HEK293 (cell line): ENCODE measurements around the gene EDAR.

ENCODE experiments used
- CTCF ChIA-PET: fragments of 350-600 bp; formaldehyde crosslinking; extraction: SDS; loops from one replicate; lab custom pipeline; 2021; ENCODE audit warnings: antibody characterized with exemption; lab: Yijun Ruan, JAX
- POLR2A ChIA-PET: fragments of 300-600 bp; formaldehyde crosslinking; extraction: SDS; loops from one replicate; lab custom pipeline; 2020; ENCODE audit warnings: antibody characterized with exemption, inconsistent platforms; lab: Yijun Ruan, JAX
- H3K27ac ChIP-seq: fragments of 200-500 bp; sonication (Bioruptor generic); 2 replicates; pipeline ENCODE4 v1.5.1; 2014; ENCODE audit warnings: low read depth, low read length, control low read depth, inconsistent platforms; ENCODE audit errors: extremely low read depth
- H3K36me3 ChIP-seq, 2 experiments: fragments of 200-500 bp in 1 of 2; sonication (Bioruptor generic) in 1 of 2; 1 replicate in 1 of 2; 2 replicates in 1 of 2; pipeline ENCODE4 v1.5.1; 2014 to 2017; ENCODE audit warnings: inconsistent platforms in 2 of 2, low read length in 2 of 2; ENCODE audit not compliant: control insufficient read depth in 2 of 2, insufficient read depth in 1 of 2
- H3K4me1 ChIP-seq: fragments of 200-500 bp; sonication (Bioruptor generic); 2 replicates; pipeline ENCODE4 v1.5.1; 2014; ENCODE audit warnings: mild to moderate bottlenecking, low read length, inconsistent platforms; ENCODE audit not compliant: control insufficient read depth, insufficient read depth
- H3K4me3 ChIP-seq: 2 replicates; pipeline ENCODE4 v1.5.1; 2011; ENCODE audit warnings: low read depth, mild to moderate bottlenecking, control low read depth, low read length, moderate library complexity
- H3K9me3 ChIP-seq: fragments of 200-500 bp; sonication (Bioruptor generic); 2 replicates; pipeline ENCODE4 v1.5.1; 2014; ENCODE audit warnings: low read depth, low read length, inconsistent platforms; ENCODE audit not compliant: control insufficient read depth, insufficient read depth
- GLIS2 ChIP-seq: fragments of 450-650 bp; formaldehyde crosslinking; IDR thresholded peaks from 2 replicates; pipeline ENCODE4 v1.5.1; 2016; ENCODE audit warnings: missing biosample characterization, missing genetic modification characterization
- IKZF3 ChIP-seq: fragments of 450-650 bp; IDR thresholded peaks from 2 replicates; pipeline ENCODE4 v1.5.0; 2018; ENCODE audit warnings: missing biosample characterization, mild to moderate bottlenecking, missing genetic modification characterization, moderate library complexity
- RBAK ChIP-seq: fragments of 450-650 bp; formaldehyde crosslinking; IDR thresholded peaks from 2 replicates; pipeline ENCODE4 v1.5.1; 2016; ENCODE audit warnings: missing biosample characterization, missing genetic modification characterization
- ZBTB48 ChIP-seq: fragments of 450-650 bp; formaldehyde crosslinking; IDR thresholded peaks from 2 replicates; pipeline ENCODE4 v1.5.1; 2016; ENCODE audit warnings: missing biosample characterization, missing genetic modification characterization
- ZNF24 ChIP-seq: fragments of 450-650 bp; formaldehyde crosslinking; IDR thresholded peaks from 2 replicates; pipeline ENCODE4 v1.5.1; 2016; ENCODE audit warnings: missing biosample characterization, missing genetic modification characterization
- ZNF341 ChIP-seq: fragments of 450-650 bp; formaldehyde crosslinking; IDR thresholded peaks from 2 replicates; pipeline ENCODE4; 2016; ENCODE audit warnings: low read depth, missing biosample characterization, missing genetic modification characterization
- ZNF514 ChIP-seq: fragments of 450-650 bp; formaldehyde crosslinking; IDR thresholded peaks from 2 replicates; pipeline ENCODE4 v1.5.1; 2016; ENCODE audit warnings: missing biosample characterization, missing genetic modification characterization
- ZNF530 ChIP-seq: fragments of 450-650 bp; formaldehyde crosslinking; IDR thresholded peaks from 2 replicates; pipeline ENCODE4 v1.5.1; 2016; ENCODE audit warnings: low read depth, missing biosample characterization, missing genetic modification characterization
- ZNF747 ChIP-seq: fragments of 450-650 bp; formaldehyde crosslinking; IDR thresholded peaks from 2 replicates; pipeline ENCODE4 v1.5.1; 2016; ENCODE audit warnings: missing biosample characterization, missing genetic modification characterization
- ZNF830 ChIP-seq: fragments of 450-650 bp; IDR thresholded peaks from 2 replicates; pipeline ENCODE4 v1.5.0; 2018; ENCODE audit warnings: missing biosample characterization, missing genetic modification characterization, low read depth, mild to moderate bottlenecking, moderate library complexity
- TF ChIP-seq, protein P1 (sequence below): fragments of 450-650 bp; formaldehyde crosslinking; IDR thresholded peaks from 2 replicates; pipeline ENCODE4 v1.5.1; 2016; ENCODE audit warnings: missing biosample characterization, missing genetic modification characterization
- TF ChIP-seq, protein P2 (sequence below): fragments of 450-650 bp; formaldehyde crosslinking; IDR thresholded peaks from 2 replicates; pipeline ENCODE4 v1.5.1; 2016; ENCODE audit warnings: missing biosample characterization, missing genetic modification characterization
- TF ChIP-seq, protein P3 (sequence below): fragments of 450-650 bp; formaldehyde crosslinking; IDR thresholded peaks from 2 replicates; pipeline ENCODE4 v1.5.1; 2016; ENCODE audit warnings: missing biosample characterization, missing genetic modification characterization
- TF ChIP-seq, protein P4 (sequence below): fragments of 450-650 bp; formaldehyde crosslinking; IDR thresholded peaks from 2 replicates; pipeline ENCODE4 v1.5.1; 2016; ENCODE audit warnings: missing biosample characterization, missing genetic modification characterization
- TF ChIP-seq, protein P5 (sequence below): fragments of 450-650 bp; formaldehyde crosslinking; IDR thresholded peaks from 2 replicates; pipeline ENCODE4 v1.5.1; 2017; ENCODE audit warnings: missing biosample characterization, mild to moderate bottlenecking, missing genetic modification characterization, moderate library complexity

The EDAR gene

DNA sequence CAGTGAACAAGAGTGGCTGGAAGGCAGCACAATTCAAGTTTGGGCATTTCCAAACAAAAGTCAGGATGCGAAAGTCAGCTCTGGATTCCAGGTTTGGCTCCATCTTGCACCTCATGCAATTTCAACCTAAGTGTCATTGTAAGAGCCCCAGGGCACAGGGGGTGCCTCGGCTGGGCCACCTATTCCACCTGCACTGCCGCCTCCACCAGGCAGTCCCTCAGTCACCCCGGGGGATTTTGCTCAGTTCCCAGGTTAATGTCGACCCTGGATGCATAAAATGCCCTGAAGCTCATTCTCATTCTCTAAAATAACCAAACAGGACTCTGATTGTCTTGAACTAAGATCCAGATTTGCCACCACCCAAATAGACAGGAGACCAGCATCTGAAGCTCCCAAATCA, 77.6 kb downstream of the EDAR start:
- TF ChIP-seq ZNF514 (tag by site-specific recombination) = no peak
- TF ChIP-seq GLIS2 (tag by site-specific recombination) = no peak
- TF ChIP-seq, protein P1, sequence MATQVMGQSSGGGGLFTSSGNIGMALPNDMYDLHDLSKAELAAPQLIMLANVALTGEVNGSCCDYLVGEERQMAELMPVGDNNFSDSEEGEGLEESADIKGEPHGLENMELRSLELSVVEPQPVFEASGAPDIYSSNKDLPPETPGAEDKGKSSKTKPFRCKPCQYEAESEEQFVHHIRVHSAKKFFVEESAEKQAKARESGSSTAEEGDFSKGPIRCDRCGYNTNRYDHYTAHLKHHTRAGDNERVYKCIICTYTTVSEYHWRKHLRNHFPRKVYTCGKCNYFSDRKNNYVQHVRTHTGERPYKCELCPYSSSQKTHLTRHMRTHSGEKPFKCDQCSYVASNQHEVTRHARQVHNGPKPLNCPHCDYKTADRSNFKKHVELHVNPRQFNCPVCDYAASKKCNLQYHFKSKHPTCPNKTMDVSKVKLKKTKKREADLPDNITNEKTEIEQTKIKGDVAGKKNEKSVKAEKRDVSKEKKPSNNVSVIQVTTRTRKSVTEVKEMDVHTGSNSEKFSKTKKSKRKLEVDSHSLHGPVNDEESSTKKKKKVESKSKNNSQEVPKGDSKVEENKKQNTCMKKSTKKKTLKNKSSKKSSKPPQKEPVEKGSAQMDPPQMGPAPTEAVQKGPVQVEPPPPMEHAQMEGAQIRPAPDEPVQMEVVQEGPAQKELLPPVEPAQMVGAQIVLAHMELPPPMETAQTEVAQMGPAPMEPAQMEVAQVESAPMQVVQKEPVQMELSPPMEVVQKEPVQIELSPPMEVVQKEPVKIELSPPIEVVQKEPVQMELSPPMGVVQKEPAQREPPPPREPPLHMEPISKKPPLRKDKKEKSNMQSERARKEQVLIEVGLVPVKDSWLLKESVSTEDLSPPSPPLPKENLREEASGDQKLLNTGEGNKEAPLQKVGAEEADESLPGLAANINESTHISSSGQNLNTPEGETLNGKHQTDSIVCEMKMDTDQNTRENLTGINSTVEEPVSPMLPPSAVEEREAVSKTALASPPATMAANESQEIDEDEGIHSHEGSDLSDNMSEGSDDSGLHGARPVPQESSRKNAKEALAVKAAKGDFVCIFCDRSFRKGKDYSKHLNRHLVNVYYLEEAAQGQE (tag by site-specific recombination) = no peak
- TF ChIP-seq, protein P2, sequence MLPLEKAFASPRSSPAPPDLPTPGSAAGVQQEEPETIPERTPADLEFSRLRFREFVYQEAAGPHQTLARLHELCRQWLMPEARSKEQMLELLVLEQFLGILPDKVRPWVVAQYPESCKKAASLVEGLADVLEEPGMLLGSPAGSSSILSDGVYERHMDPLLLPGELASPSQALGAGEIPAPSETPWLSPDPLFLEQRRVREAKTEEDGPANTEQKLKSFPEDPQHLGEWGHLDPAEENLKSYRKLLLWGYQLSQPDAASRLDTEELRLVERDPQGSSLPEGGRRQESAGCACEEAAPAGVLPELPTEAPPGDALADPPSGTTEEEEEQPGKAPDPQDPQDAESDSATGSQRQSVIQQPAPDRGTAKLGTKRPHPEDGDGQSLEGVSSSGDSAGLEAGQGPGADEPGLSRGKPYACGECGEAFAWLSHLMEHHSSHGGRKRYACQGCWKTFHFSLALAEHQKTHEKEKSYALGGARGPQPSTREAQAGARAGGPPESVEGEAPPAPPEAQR = no peak
- no peak for TF ChIP-seq ZNF341 (tag by site-specific recombination)
- TF ChIP-seq, protein P3, sequence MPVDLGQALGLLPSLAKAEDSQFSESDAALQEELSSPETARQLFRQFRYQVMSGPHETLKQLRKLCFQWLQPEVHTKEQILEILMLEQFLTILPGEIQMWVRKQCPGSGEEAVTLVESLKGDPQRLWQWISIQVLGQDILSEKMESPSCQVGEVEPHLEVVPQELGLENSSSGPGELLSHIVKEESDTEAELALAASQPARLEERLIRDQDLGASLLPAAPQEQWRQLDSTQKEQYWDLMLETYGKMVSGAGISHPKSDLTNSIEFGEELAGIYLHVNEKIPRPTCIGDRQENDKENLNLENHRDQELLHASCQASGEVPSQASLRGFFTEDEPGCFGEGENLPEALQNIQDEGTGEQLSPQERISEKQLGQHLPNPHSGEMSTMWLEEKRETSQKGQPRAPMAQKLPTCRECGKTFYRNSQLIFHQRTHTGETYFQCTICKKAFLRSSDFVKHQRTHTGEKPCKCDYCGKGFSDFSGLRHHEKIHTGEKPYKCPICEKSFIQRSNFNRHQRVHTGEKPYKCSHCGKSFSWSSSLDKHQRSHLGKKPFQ = no peak
- TF ChIP-seq, protein P4, sequence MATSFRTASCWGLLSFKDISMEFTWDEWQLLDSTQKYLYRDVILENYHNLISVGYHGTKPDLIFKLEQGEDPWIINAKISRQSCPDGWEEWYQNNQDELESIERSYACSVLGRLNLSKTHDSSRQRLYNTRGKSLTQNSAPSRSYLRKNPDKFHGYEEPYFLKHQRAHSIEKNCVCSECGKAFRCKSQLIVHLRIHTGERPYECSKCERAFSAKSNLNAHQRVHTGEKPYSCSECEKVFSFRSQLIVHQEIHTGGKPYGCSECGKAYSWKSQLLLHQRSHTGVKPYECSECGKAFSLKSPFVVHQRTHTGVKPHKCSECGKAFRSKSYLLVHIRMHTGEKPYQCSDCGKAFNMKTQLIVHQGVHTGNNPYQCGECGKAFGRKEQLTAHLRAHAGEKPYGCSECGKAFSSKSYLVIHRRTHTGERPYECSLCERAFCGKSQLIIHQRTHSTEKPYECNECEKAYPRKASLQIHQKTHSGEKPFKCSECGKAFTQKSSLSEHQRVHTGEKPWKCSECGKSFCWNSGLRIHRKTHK = no peak
- no peak for TF ChIP-seq ZNF747
- no peak for TF ChIP-seq ZNF530
- no peak for TF ChIP-seq ZNF830 (tag by site-specific recombination)
- TF ChIP-seq ZBTB48 (tag by site-specific recombination) = no peak
- no peak for TF ChIP-seq IKZF3 (tag by site-specific recombination)
- TF ChIP-seq ZNF24 (tag by site-specific recombination) = no peak
- ChIA-PET CTCF (no interaction called here), POLR2A (no interaction called here)
- H3K9me3 ChIP-seq = no peaks in the 10 kb centered on the region
- no peak overlapping the region for H3K4me3 ChIP-seq
- H3K36me3 ChIP-seq = no peaks in the 10 kb centered on the region
- H3K27ac ChIP-seq = no peak overlapping the region
- H3K4me1 ChIP-seq = no peaks in the 10 kb centered on the region

DNA sequence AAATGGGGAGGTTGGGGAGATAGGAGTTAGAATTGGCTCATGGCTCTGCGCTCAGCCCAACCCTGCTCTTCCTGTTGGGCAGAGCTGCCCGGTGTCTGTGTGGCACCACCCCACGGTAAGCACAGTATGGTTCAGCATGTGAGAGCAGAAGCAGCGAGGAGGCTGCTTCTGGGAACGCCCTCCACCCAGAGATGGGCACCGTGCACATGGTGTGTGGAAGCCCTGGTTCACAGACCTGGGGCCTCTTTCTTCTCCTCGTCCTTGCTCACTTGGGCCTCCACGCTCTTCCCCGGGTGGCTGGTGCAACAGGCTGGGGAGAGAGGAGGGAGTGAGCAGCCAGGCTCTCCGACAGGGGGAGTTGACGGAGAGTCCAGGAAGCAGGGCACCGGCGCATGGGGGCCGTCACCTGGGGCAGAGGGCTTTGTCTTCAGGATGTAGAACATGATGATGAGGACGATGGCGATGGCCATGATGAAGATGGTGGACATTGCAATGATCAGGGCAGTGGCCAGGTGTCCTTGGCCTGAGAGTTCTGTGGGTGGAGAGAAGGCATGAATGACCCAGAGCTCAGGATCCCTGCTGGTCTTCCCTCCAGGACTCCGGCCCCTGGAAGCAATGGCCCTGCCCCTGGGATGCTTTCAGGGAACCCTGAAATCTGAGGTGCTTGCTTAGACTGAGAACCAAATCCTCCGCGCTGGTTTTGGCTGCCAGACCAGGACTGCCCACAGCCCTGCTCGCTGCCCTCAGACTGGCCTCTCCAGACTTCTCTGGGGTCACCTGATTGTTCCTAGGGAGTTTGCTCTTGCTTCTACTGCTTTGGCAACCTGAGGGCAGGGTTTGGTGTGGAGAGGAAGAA, 78.3 kb downstream of the EDAR start:
- H3K9me3 ChIP-seq = no peaks in the 10 kb centered on the region
- H3K36me3 ChIP-seq = no peaks in the 10 kb centered on the region
- ChIA-PET CTCF (no interaction called here), POLR2A (no interaction called here)
- no peaks in the 10 kb centered on the region for H3K4me1 ChIP-seq
- no peak for TF ChIP-seq RBAK (tag by site-specific recombination)
- TF ChIP-seq, protein P5, sequence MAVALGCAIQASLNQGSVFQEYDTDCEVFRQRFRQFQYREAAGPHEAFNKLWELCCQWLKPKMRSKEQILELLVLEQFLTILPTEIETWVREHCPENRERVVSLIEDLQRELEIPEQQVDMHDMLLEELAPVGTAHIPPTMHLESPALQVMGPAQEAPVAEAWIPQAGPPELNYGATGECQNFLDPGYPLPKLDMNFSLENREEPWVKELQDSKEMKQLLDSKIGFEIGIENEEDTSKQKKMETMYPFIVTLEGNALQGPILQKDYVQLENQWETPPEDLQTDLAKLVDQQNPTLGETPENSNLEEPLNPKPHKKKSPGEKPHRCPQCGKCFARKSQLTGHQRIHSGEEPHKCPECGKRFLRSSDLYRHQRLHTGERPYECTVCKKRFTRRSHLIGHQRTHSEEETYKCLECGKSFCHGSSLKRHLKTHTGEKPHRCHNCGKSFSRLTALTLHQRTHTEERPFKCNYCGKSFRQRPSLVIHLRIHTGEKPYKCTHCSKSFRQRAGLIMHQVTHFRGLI (tag by site-specific recombination) = peak; percentile 94
- no peak overlapping the region for H3K27ac ChIP-seq
- H3K4me3 ChIP-seq = no peak overlapping the region
